WI38 (cell line): ENCODE data around the gene GGPS1.

Source experiments
- H3K4me3 ChIP-seq: 2 replicates; pipeline ENCODE4 v1.5.1; 2011; ENCODE audit warnings: low read depth, mild to moderate bottlenecking, control low read depth, low read length
- CTCF ChIP-seq: IDR thresholded peaks from 2 replicates; pipeline ENCODE4 v1.5.1; 2012; ENCODE audit warnings: low read depth, mild to moderate bottlenecking, control low read depth, low read length

Gene GGPS1

GRCh38 chr1:235327559-235328270 lies 655 bp upstream of the GGPS1 start, which contains the start of gene ARID4B:
Gene ARID4B, minus strand, starts transcription at chr1:235328179. Its CDS starts 1,260 bp downstream, at chr1:235326919.
- no peak for TF ChIP-seq CTCF
- H3K4me3 ChIP-seq, result peak within 1 kb of the TSS; percentile 88

- peak overlapping the region; percentile 88 for H3K4me3 ChIP-seq
- peak; percentile 1; the same call in 1 of the 2 replicates for TF ChIP-seq CTCF
Observed at GRCh38 chr1:235329139-235329902, 951 bp downstream of the GGPS1 start.

GRCh38 chr1:235330918-235331285 lies 2.5 kb downstream of the GGPS1 start:
- no peak overlapping the region for H3K4me3 ChIP-seq

GRCh38 chr1:235331401-235331800 lies 3.0 kb downstream of the GGPS1 start:
- H3K4me3 ChIP-seq, result no peak overlapping the region
- no peak for TF ChIP-seq CTCF

More at GRCh38 chr1:235330918-235331285, 2.5 kb downstream of the GGPS1 start:
- no peak for TF ChIP-seq CTCF

- H3K4me3 ChIP-seq, result no peak overlapping the region
- no peak for TF ChIP-seq CTCF
Observed at GRCh38 chr1:235336903-235337302, 8.5 kb downstream of the GGPS1 start.

GRCh38 chr1:235339746-235340145 lies 11.4 kb downstream of the GGPS1 start:
- TF ChIP-seq CTCF, result no peak
- H3K4me3 ChIP-seq, result no peak overlapping the region

- TF ChIP-seq CTCF, result no peak
- no peak overlapping the region for H3K4me3 ChIP-seq
Observed at GRCh38 chr1:235341334-235341733, 13.0 kb downstream of the GGPS1 start.
